Measurements from ENCODE around the gene CHMP3.

Gene CHMP3

GRCh38 chr2:86487062-86487461 lies 76.2 kb downstream of the CHMP3 start:
- Histone ChIP-seq H3K27ac (ENCODE audit: low read depth, low read length) (no peak overlapping the region), H3K27me3 (ENCODE audit: control insufficient read depth, low read length) (no peaks in the 10 kb centered on the region), H4K20me1 (ENCODE audit: control insufficient read depth, insufficient read depth, low read depth, low read length) (no peaks in the 10 kb centered on the region), H3K9me2 (replicated peaks; ENCODE audit: control insufficient read depth, low read length) (no peaks in the 10 kb centered on the region), H3K4me3 (ENCODE audit: low read length) (no peak overlapping the region), H3K4me2 (ENCODE audit: low read length) (no peak overlapping the region), H3K36me3 (ENCODE audit: control insufficient read depth, low read length) (peaks cover 100% of the 10 kb centered on the region), H3K79me2 (ENCODE audit: control insufficient read depth, low read length) (no peaks in the 10 kb centered on the region), H3K4me1 (ENCODE audit: control insufficient read depth, low read length) (no peaks in the 10 kb centered on the region), H3F3A (ENCODE audit: control insufficient read depth, insufficient read depth) (no peaks in the 10 kb centered on the region), H3K9me3 (ENCODE audit: control insufficient read depth, insufficient read depth, low read length) (no peaks in the 10 kb centered on the region)
- TF ChIP-seq, protein P1, sequence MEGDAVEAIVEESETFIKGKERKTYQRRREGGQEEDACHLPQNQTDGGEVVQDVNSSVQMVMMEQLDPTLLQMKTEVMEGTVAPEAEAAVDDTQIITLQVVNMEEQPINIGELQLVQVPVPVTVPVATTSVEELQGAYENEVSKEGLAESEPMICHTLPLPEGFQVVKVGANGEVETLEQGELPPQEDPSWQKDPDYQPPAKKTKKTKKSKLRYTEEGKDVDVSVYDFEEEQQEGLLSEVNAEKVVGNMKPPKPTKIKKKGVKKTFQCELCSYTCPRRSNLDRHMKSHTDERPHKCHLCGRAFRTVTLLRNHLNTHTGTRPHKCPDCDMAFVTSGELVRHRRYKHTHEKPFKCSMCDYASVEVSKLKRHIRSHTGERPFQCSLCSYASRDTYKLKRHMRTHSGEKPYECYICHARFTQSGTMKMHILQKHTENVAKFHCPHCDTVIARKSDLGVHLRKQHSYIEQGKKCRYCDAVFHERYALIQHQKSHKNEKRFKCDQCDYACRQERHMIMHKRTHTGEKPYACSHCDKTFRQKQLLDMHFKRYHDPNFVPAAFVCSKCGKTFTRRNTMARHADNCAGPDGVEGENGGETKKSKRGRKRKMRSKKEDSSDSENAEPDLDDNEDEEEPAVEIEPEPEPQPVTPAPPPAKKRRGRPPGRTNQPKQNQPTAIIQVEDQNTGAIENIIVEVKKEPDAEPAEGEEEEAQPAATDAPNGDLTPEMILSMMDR (IDR thresholded peaks at IDR 0.05; ENCODE audit: low read depth, low read length, poor library complexity, severe bottlenecking) = no peak
- no peak for TF ChIP-seq EZH2phosphoT487 (IDR thresholded peaks at IDR 0.05; ENCODE audit: borderline replicate concordance, low read length)

GRCh38 chr2:86485802-86486201 lies 77.4 kb downstream of the CHMP3 start:
- Histone ChIP-seq H3K4me3 (ENCODE audit: low read length) (no peak overlapping the region), H3F3A (ENCODE audit: control insufficient read depth, insufficient read depth) (no peaks in the 10 kb centered on the region), H3K4me2 (ENCODE audit: low read length) (no peak overlapping the region), H3K79me2 (ENCODE audit: control insufficient read depth, low read length) (no peaks in the 10 kb centered on the region), H3K9me3 (ENCODE audit: control insufficient read depth, insufficient read depth, low read length) (no peaks in the 10 kb centered on the region), H3K9me2 (replicated peaks; ENCODE audit: control insufficient read depth, low read length) (no peaks in the 10 kb centered on the region), H3K27ac (ENCODE audit: low read depth, low read length) (no peak overlapping the region), H4K20me1 (ENCODE audit: control insufficient read depth, insufficient read depth, low read depth, low read length) (no peaks in the 10 kb centered on the region), H3K27me3 (ENCODE audit: control insufficient read depth, low read length) (no peaks in the 10 kb centered on the region), H3K36me3 (ENCODE audit: control insufficient read depth, low read length) (peaks cover 100% of the 10 kb centered on the region), H3K4me1 (ENCODE audit: control insufficient read depth, low read length) (no peaks in the 10 kb centered on the region)
- TF ChIP-seq, protein P1 (IDR thresholded peaks at IDR 0.05; ENCODE audit: low read depth, low read length, poor library complexity, severe bottlenecking) = no peak
- TF ChIP-seq EZH2phosphoT487 (IDR thresholded peaks at IDR 0.05; ENCODE audit: borderline replicate concordance, low read length) = no peak

DNA sequence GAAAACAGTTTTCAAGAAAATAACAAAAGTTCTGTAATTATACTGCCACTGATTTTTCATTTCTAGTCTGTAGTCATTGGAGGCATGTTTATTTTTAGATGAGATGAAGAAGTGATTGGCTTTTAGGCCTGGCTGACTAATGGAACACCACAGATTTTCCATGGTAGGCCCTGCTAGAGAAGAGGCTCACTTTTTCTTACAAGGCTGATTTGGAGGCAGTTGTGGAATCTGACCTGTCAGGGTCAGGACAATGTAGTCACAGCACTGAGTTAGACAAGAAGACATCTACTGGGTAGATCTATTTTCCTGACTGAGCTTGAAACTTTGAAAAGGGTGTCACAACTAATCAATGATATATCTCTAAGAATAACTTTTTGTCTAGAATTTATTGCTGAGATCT lies 78.1 kb downstream of the CHMP3 start:
- Histone ChIP-seq H3K36me3 (ENCODE audit: control insufficient read depth, low read length) (peaks cover 100% of the 10 kb centered on the region), H3F3A (ENCODE audit: control insufficient read depth, insufficient read depth) (no peaks in the 10 kb centered on the region), H3K27ac (ENCODE audit: low read depth, low read length) (no peak overlapping the region), H3K4me3 (ENCODE audit: low read length) (no peak overlapping the region), H3K27me3 (ENCODE audit: control insufficient read depth, low read length) (no peaks in the 10 kb centered on the region), H3K79me2 (ENCODE audit: control insufficient read depth, low read length) (no peaks in the 10 kb centered on the region), H3K4me2 (ENCODE audit: low read length) (no peak overlapping the region), H3K9me3 (ENCODE audit: control insufficient read depth, insufficient read depth, low read length) (no peaks in the 10 kb centered on the region), H4K20me1 (ENCODE audit: control insufficient read depth, insufficient read depth, low read depth, low read length) (no peaks in the 10 kb centered on the region), H3K4me1 (ENCODE audit: control insufficient read depth, low read length) (no peaks in the 10 kb centered on the region), H3K9me2 (replicated peaks; ENCODE audit: control insufficient read depth, low read length) (no peaks in the 10 kb centered on the region)
- TF ChIP-seq EZH2phosphoT487 (IDR thresholded peaks at IDR 0.05; ENCODE audit: borderline replicate concordance, low read length) = no peak
- TF ChIP-seq, protein P1 (IDR thresholded peaks at IDR 0.05; ENCODE audit: low read depth, low read length, poor library complexity, severe bottlenecking) = no peak

DNA sequence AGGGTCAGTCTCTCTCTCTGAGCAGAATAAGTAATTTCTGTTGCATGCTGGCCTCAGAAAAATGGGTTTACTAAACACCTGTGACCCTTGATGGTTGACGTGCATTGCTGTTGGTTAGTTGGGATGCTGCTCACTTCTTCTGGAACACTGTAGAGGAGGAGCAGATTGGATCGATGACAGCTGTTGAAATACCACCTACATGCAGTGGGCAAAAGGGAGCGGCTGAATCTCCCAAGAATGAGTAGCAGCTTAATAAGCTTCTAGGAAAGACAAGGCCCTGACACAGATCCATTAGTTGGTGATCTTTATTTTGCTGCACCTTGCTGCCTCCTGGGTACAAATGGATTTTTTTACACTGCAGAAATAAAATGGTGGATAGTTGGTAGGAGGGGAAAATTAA lies 78.9 kb downstream of the CHMP3 start:
- Histone ChIP-seq H3K9me2 (replicated peaks; ENCODE audit: control insufficient read depth, low read length) (no peaks in the 10 kb centered on the region), H3K27me3 (ENCODE audit: control insufficient read depth, low read length) (no peaks in the 10 kb centered on the region), H3K4me2 (ENCODE audit: low read length) (no peak overlapping the region), H4K20me1 (ENCODE audit: control insufficient read depth, insufficient read depth, low read depth, low read length) (no peaks in the 10 kb centered on the region), H3F3A (ENCODE audit: control insufficient read depth, insufficient read depth) (no peaks in the 10 kb centered on the region), H3K36me3 (ENCODE audit: control insufficient read depth, low read length) (peaks cover 100% of the 10 kb centered on the region), H3K9me3 (ENCODE audit: control insufficient read depth, insufficient read depth, low read length) (no peaks in the 10 kb centered on the region), H3K4me3 (ENCODE audit: low read length) (no peak overlapping the region), H3K4me1 (ENCODE audit: control insufficient read depth, low read length) (no peaks in the 10 kb centered on the region), H3K79me2 (ENCODE audit: control insufficient read depth, low read length) (no peaks in the 10 kb centered on the region), H3K27ac (ENCODE audit: low read depth, low read length) (no peak overlapping the region)
- no peak for TF ChIP-seq EZH2phosphoT487 (IDR thresholded peaks at IDR 0.05; ENCODE audit: borderline replicate concordance, low read length)
- TF ChIP-seq, protein P1 (IDR thresholded peaks at IDR 0.05; ENCODE audit: low read depth, low read length, poor library complexity, severe bottlenecking) = no peak

All from DOHH2 (cell line).